ENCODE data around the gene ZNF292. TPM values are rescaled to one million over a fixed set of nuclear protein-coding genes. Genes with fewer than 3 reads are reported as not detected.

Gene ZNF292
- total RNA-seq, 1 donor from 2014 or later = 43.1 TPM

DNA sequence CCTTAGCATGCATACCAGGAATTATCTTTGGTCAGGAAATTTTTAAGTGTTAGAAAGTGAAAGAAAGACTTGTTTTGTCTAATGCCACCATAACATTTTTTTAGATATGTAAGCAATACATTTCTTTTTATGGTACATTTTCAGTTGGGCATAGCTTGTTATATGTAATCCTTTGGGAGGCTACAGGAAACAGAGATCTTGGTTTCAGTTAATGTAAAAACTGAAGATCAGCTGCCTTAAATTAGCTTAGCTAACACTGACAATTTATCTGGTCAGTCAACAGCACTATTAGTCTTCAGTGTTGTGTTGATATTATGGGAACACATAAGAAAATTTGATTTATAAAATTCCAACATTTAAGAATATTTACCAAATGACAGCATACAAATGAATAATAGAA lies 88.4 kb downstream of the ZNF292 start:
- TF ChIP-seq, protein P1, sequence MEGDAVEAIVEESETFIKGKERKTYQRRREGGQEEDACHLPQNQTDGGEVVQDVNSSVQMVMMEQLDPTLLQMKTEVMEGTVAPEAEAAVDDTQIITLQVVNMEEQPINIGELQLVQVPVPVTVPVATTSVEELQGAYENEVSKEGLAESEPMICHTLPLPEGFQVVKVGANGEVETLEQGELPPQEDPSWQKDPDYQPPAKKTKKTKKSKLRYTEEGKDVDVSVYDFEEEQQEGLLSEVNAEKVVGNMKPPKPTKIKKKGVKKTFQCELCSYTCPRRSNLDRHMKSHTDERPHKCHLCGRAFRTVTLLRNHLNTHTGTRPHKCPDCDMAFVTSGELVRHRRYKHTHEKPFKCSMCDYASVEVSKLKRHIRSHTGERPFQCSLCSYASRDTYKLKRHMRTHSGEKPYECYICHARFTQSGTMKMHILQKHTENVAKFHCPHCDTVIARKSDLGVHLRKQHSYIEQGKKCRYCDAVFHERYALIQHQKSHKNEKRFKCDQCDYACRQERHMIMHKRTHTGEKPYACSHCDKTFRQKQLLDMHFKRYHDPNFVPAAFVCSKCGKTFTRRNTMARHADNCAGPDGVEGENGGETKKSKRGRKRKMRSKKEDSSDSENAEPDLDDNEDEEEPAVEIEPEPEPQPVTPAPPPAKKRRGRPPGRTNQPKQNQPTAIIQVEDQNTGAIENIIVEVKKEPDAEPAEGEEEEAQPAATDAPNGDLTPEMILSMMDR (IDR thresholded peaks at IDR 0.05) = no peak
- intact Hi-C loops (cut with DNase I) = no loop called here
- ATAC-seq = no peak
- Histone ChIP-seq H3K4me1 (no peaks in the 10 kb centered on the region), H3K4me3 (no peak overlapping the region), H3K36me3 (peaks cover 65% of the 10 kb centered on the region), H3K9me3 (no peaks in the 10 kb centered on the region), H3K27me3 (ENCODE audit: low read depth) (no peaks in the 10 kb centered on the region), H3K27ac (no peak overlapping the region)
- no peak for DNase-seq

DNA sequence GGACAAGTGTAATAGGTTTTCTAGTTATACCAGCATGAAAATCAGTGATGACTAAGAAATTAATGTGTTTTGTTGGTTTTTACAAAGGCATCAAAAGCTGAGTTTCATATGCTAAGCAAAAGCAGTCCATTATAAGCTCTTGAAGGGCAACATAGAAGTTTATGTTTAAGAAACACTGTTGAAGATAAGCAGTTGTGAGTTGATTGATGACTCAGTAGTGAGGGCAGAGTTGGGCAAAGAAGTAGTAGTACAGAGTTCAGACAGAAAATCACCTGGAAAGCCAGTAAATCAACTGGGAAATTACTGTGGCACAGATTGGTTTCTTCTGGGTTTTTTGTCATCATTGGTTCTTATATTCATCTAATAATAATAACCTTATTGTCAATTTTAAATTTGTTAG lies 89.0 kb downstream of the ZNF292 start:
- no peaks in the 10 kb centered on the region for H3K27me3 ChIP-seq (ENCODE audit: low read depth)
- no peaks in the 10 kb centered on the region for H3K4me1 ChIP-seq

DNA sequence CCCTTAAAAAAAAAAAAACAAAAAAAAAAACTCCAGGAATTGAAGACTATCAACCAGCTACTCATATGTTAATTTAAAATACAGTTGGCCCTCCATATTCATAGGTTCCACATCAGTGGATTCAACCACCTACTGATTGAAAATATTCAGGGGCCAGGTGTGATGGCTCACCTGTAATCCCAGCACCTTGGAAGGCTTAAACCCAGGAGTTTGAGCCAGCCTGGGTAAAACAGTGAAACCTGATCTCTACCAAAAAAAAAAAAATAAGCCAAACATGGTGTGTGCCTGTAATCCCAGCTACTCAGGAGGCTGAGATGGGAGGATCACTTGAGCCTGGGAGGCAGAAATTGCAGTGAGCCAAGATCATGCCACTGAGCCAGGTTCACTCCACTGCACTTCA lies 94.7 kb downstream of the ZNF292 start:
- intact Hi-C loops (cut with DNase I) = no loop called here
- no peak overlapping the region for H3K4me3 ChIP-seq
- no peaks in the 10 kb centered on the region for H3K27me3 ChIP-seq (ENCODE audit: low read depth)
- no peaks in the 10 kb centered on the region for H3K9me3 ChIP-seq
- DNase-seq (no peak), ATAC-seq (no peak)
- no peaks in the 10 kb centered on the region for H3K4me1 ChIP-seq
- TF ChIP-seq, protein P1 (IDR thresholded peaks at IDR 0.05) = no peak
- H3K27ac ChIP-seq = no peak overlapping the region
- H3K36me3 ChIP-seq = peaks cover 58% of the 10 kb centered on the region

More for the DNA sequence above, 89.0 kb downstream of the ZNF292 start:
- intact Hi-C loops (cut with DNase I) = no loop called here
- peaks cover 71% of the 10 kb centered on the region for H3K36me3 ChIP-seq
- no peak overlapping the region for H3K27ac ChIP-seq
- TF ChIP-seq, protein P1 (IDR thresholded peaks at IDR 0.05) = no peak
- H3K9me3 ChIP-seq = no peaks in the 10 kb centered on the region
- no peak overlapping the region for H3K4me3 ChIP-seq
- DNase-seq (no peak), ATAC-seq (no peak)

DNA sequence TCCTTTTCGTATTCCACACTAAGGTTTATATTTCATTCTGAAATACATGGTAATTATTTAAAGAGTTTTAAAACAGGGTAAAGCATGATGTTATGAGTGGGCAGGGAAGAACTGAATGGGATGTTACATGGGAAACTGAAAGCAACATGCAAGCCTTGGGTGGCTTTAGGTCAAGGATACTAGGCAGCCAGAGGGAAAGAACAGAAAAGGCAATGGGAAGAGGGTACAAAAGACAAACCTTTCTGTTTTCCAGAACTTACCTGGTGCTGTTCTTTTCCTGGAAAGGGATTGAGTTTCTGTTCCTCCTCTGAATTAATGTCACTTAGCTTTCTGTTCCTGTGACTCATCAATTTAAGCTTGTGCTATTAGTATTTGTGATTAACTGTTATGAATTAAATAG lies 95.9 kb downstream of the ZNF292 start:
- intact Hi-C loops (cut with DNase I) = no loop called here
- Histone ChIP-seq H3K27ac (no peak overlapping the region), H3K27me3 (ENCODE audit: low read depth) (no peaks in the 10 kb centered on the region), H3K4me3 (no peak overlapping the region), H3K4me1 (no peaks in the 10 kb centered on the region), H3K9me3 (no peaks in the 10 kb centered on the region), H3K36me3 (peaks cover 61% of the 10 kb centered on the region)
- no peak for DNase-seq
- TF ChIP-seq, protein P1 (IDR thresholded peaks at IDR 0.05) = no peak
- no peak for ATAC-seq

DNA sequence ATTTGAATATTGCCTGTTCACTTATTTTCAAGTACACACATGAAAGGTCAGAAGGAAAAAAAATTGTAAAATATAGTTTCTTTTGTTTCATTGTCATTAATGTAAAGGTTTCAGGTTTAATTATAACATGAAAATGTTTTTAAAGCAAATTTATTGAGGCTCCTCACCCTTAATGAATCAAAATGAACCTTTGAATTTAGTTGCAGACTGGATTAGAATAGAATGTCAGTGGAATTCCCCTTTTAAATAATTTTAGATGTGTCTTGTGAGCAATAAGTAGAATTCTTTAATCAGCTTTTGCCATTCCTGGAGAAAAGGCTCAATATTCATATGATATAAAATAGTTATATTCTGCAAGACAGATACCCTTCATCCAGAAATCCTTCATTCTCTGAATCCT lies 96.4 kb downstream of the ZNF292 start:
- Histone ChIP-seq H3K27ac (no peak overlapping the region), H3K36me3 (peaks cover 61% of the 10 kb centered on the region), H3K9me3 (no peaks in the 10 kb centered on the region), H3K27me3 (ENCODE audit: low read depth) (no peaks in the 10 kb centered on the region), H3K4me1 (no peaks in the 10 kb centered on the region), H3K4me3 (no peak overlapping the region)
- DNase-seq = no peak
- TF ChIP-seq, protein P1 (IDR thresholded peaks at IDR 0.05) = no peak
- intact Hi-C loops (cut with DNase I) = no loop called here
- ATAC-seq = no peak

DNA sequence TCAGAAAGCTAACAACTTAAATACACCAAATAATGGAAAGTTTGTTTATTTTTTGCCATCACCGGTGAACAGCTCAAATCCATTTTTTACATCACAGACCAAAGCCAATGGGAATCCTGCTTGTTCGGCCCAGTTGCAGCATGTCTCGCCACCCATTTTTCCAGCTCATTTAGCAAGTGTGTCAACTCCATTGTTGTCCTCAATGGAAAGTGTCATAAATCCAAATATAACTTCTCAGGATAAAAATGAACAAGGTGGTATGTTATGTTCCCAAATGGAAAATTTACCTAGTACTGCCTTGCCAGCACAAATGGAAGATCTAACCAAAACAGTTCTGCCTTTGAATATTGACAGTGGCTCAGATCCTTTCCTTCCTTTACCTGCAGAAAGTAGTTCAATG lies 101.7 kb downstream of the ZNF292 start:
- ATAC-seq = no peak
- H3K27me3 ChIP-seq (ENCODE audit: low read depth) = no peaks in the 10 kb centered on the region
- H3K4me3 ChIP-seq = no peak overlapping the region
- H3K4me1 ChIP-seq = no peaks in the 10 kb centered on the region
- no peak for DNase-seq
- intact Hi-C loops (cut with DNase I) = no loop called here
- no peaks in the 10 kb centered on the region for H3K9me3 ChIP-seq
- H3K36me3 ChIP-seq = peaks cover 33% of the 10 kb centered on the region
- H3K27ac ChIP-seq = no peak overlapping the region
- TF ChIP-seq, protein P1 (IDR thresholded peaks at IDR 0.05) = no peak
